Endothelial cell of umbilical vein (primary cell): ENCODE data around the gene MYDGF. TPM values are rescaled to one million over a fixed set of nuclear protein-coding genes. Genes with fewer than 3 reads are reported as not detected.

ENCODE experiments used
- BruUV-seq: library from RNA; stranded (reverse); fragments of 400-500 nt; replicated peaks from 2 replicates; lab custom pipeline; 2021; lab: Mats Ljungman, UMichigan
- CTCF ChIA-PET: fragments of 300-600, 350-600 bp; sonication (Branson Sonifier 250); formaldehyde crosslinking; loops from one replicate; lab custom pipeline; 2021; ENCODE audit warnings: antibody characterized with exemption, inconsistent platforms; lab: Charles Lee
- POLR2A ChIA-PET: fragments of 300-600, 350-600 bp; sonication (Branson Sonifier 250); formaldehyde crosslinking; loops from one replicate; lab custom pipeline; 2021; ENCODE audit warnings: antibody characterized with exemption, inconsistent platforms; lab: Charles Lee
- DNase-seq: peaks from one replicate; pipeline ENCODE4 v3.0.0-alpha.2; 2011; ENCODE audit warnings: low read depth, low spot score
- FAIRE-seq: peaks from 2 replicates; lab custom pipeline; 2011; peaks lifted over from hg19 to GRCh38; lab: Jason Lieb, UNC
- H2AFZ ChIP-seq: 2 replicates; pipeline ENCODE4 v1.6.0; 2012; ENCODE audit warnings: low read depth, low read length, control low read depth, inconsistent platforms
- H3K27ac ChIP-seq: 2 replicates; pipeline ENCODE4 v1.5.1; 2011; ENCODE audit warnings: low read depth, mild to moderate bottlenecking, control low read depth, low read length, moderate library complexity; ENCODE audit not compliant: insufficient read depth
- H3K27me3 ChIP-seq, 2 experiments: 2 replicates each; pipeline versions ENCODE4 v1.6.0 to v1.6.1; 2011; ENCODE audit warnings: low read length in 2 of 2, mixed read lengths in 1 of 2; ENCODE audit not compliant: control insufficient read depth in 2 of 2, insufficient read depth in 2 of 2
- H3K36me3 ChIP-seq, 2 experiments: 2 replicates in 1 of 2; 3 replicates in 1 of 2; pipeline ENCODE4 v1.5.1; 2011; ENCODE audit warnings: low read length in 2 of 2, mild to moderate bottlenecking in 1 of 2, moderate library complexity in 1 of 2; ENCODE audit not compliant: control insufficient read depth in 2 of 2, insufficient read depth in 2 of 2; ENCODE audit errors: extremely low read depth in 1 of 2
- H3K4me1 ChIP-seq: 3 replicates; pipeline ENCODE4 v1.5.1; 2011; ENCODE audit warnings: mild to moderate bottlenecking, low read length; ENCODE audit not compliant: control insufficient read depth, insufficient read depth; ENCODE audit errors: extremely low read depth
- H3K4me2 ChIP-seq: 2 replicates; pipeline ENCODE4 v1.6.1; 2011; ENCODE audit warnings: low read length, control low read depth, mixed read lengths; ENCODE audit not compliant: insufficient read depth
- H3K4me3 ChIP-seq, 3 experiments: fragments of 200-600 bp in 1 of 3; sonication (generic), shearing (Covaris generic) in 1 of 3; replicated peaks in 1 of 3; 2 replicates each; pipeline ENCODE4 v1.5.1; 2011 to 2016; ENCODE audit warnings: control low read depth in 3 of 3, low read length in 3 of 3, mild to moderate bottlenecking in 2 of 3, inconsistent platforms in 1 of 3, low read depth in 1 of 3, moderate library complexity in 1 of 3; ENCODE audit not compliant: insufficient read depth in 1 of 3
- H3K79me2 ChIP-seq: 2 replicates; pipeline ENCODE4 v1.6.0; 2012; ENCODE audit warnings: low read length, inconsistent platforms; ENCODE audit not compliant: control insufficient read depth, insufficient read depth
- H3K9ac ChIP-seq: replicated peaks from 2 replicates; pipeline ENCODE3; 2011; ENCODE audit warnings: low read length, control low read depth; ENCODE audit not compliant: insufficient read depth; ENCODE audit errors: extremely low read depth
- H3K9me1 ChIP-seq: replicated peaks from 3 replicates; pipeline ENCODE4 v1.6.0; 2011; ENCODE audit warnings: mild to moderate bottlenecking, low read length; ENCODE audit not compliant: control insufficient read depth, insufficient read depth; ENCODE audit errors: extremely low read depth
- H3K9me3 ChIP-seq: replicated peaks from 2 replicates; pipeline ENCODE4 v1.5.1; 2012; ENCODE audit warnings: low read length, inconsistent platforms; ENCODE audit not compliant: control insufficient read depth, insufficient read depth
- H4K20me1 ChIP-seq: replicated peaks from 2 replicates; pipeline ENCODE3; 2011; ENCODE audit warnings: mild to moderate bottlenecking, low read length; ENCODE audit not compliant: control insufficient read depth, insufficient read depth; ENCODE audit errors: extremely low read depth
- EZH2 ChIP-seq: IDR thresholded peaks from 2 replicates; pipeline ENCODE4 v1.6.1; 2012; ENCODE audit warnings: borderline replicate concordance, low read depth, mild to moderate bottlenecking, moderate library complexity, low read length, inconsistent platforms; ENCODE audit not compliant: severe bottlenecking
- FOS ChIP-seq: IDR thresholded peaks from 2 replicates; pipeline ENCODE4 v1.6.1; 2011; ENCODE audit warnings: mild to moderate bottlenecking, low read length, moderate library complexity, borderline replicate concordance; ENCODE audit not compliant: insufficient read depth
- GATA2 ChIP-seq: IDR thresholded peaks from 2 replicates; pipeline ENCODE4 v1.7.0; 2011; ENCODE audit warnings: low read depth, mild to moderate bottlenecking, moderate library complexity, mixed read lengths, low read length; ENCODE audit not compliant: insufficient read length, insufficient read depth
- JUN ChIP-seq: IDR thresholded peaks from 2 replicates; pipeline ENCODE4 v1.6.1; 2011; ENCODE audit warnings: borderline replicate concordance, low read depth; ENCODE audit not compliant: insufficient read length, insufficient read depth
- MYC ChIP-seq: IDR thresholded peaks from one replicate; pipeline ENCODE4 v1.6.1; 2011; ENCODE audit warnings: mild to moderate bottlenecking, low read depth, low read length
- POLR2A ChIP-seq: IDR thresholded peaks from 2 replicates; pipeline ENCODE4 v1.6.1; 2012; ENCODE audit warnings: low read depth, mild to moderate bottlenecking, control low read depth, low read length
- POLR2AphosphoS5 ChIP-seq: IDR thresholded peaks from 2 replicates; pipeline ENCODE4 v1.6.1; 2012; ENCODE audit warnings: low read depth, mild to moderate bottlenecking, control low read depth, low read length, moderate library complexity; ENCODE audit not compliant: insufficient read depth
- dilution Hi-C: fragments of 300-500 bp; cut with MboI; formaldehyde crosslinking; loops from one replicate; pipeline ENCODE4 v1.15.0; 2019; ENCODE audit warnings: low sequenced_read_pairs; ENCODE audit not compliant: extremely low pct_ligation_motif_present
- intact Hi-C: fragments of 100-400 bp; cut with micrococcal nuclease; formaldehyde crosslinking; loops from one replicate; pipeline ENCODE4 v1.10.0; 2022
- polyA plus RNA-seq, 4 experiments: library from polyadenylated mRNA; depleted of rRNA in 3 of 4; stranded (reverse) in 3 of 4; unstranded in 1 of 4; fragments of >200 nt; gene quantifications; 2 replicates each; pipeline versions ENCODE4 v1.2.1 to v1.2.3, GENCODE V29; 2011 to 2012; ENCODE audit warnings: missing spikeins in 1 of 4
- total RNA-seq: library from RNA; stranded (reverse); gene quantifications from 2 replicates; pipeline ENCODE4 v1.2.3, GENCODE V29; 2021
- TF ChIP-seq, protein P1 (sequence below), 2 donors: IDR thresholded peaks; 1 replicate in 1 of 2; 2 replicates in 1 of 2; pipeline ENCODE4 v1.5.1; 2011; ENCODE audit warnings: low read length in 2 of 2, mild to moderate bottlenecking in 2 of 2, moderate library complexity in 2 of 2, control low read depth in 1 of 2, inconsistent platforms in 1 of 2, low read depth in 1 of 2; ENCODE audit not compliant: insufficient read depth in 1 of 2; ENCODE audit errors: extremely low read depth in 1 of 2
- TF ChIP-seq, protein P2 (sequence below): IDR thresholded peaks from 2 replicates; pipeline ENCODE4 v1.6.1; 2011; ENCODE audit not compliant: insufficient read depth, insufficient read length

Gene MYDGF
- total and polyA plus RNA-seq, 2 donors (not counting 3 experiments of a cell fraction or from before 2014, with no cell fraction given) = 191 to 337 TPM

GRCh38 chr19:4638828-4639530 is 31.2 kb downstream of the MYDGF start, which contains the start of gene TNFAIP8L1:
TNFAIP8L1 (plus strand) TSS chr19:4639516; CDS start chr19:4651870, 12,354 bp downstream.
- FAIRE-seq = peak; percentile 96
- Histone ChIP-seq H3K9me1 (no peaks in the 10 kb centered on the region), H3K9me3 (no peaks in the 10 kb centered on the region), H3K27ac (peak within 1 kb of the TSS; percentile 48), H3K36me3 (peaks cover 0 to 6% of the 10 kb centered on the region in 2 experiments), H3K4me3 (peak within 1 kb of the TSS; percentile 68 to 79 (median 69)), H2AFZ (peak within 1 kb of the TSS; percentile 73), H4K20me1 (no peaks in the 10 kb centered on the region), H3K4me1 (peaks cover 41% of the 10 kb centered on the region), H3K79me2 (peaks cover 37% of the 10 kb centered on the region), H3K4me2 (peak within 1 kb of the TSS; percentile 76), H3K9ac (peak within 1 kb of the TSS; percentile 49), H3K27me3 (no peaks in the 10 kb centered on the region)
- no peak for TF ChIP-seq FOS
- no peak for TF ChIP-seq POLR2A
- peak; percentile 62 for TF ChIP-seq POLR2AphosphoS5
- TF ChIP-seq, protein P1, sequence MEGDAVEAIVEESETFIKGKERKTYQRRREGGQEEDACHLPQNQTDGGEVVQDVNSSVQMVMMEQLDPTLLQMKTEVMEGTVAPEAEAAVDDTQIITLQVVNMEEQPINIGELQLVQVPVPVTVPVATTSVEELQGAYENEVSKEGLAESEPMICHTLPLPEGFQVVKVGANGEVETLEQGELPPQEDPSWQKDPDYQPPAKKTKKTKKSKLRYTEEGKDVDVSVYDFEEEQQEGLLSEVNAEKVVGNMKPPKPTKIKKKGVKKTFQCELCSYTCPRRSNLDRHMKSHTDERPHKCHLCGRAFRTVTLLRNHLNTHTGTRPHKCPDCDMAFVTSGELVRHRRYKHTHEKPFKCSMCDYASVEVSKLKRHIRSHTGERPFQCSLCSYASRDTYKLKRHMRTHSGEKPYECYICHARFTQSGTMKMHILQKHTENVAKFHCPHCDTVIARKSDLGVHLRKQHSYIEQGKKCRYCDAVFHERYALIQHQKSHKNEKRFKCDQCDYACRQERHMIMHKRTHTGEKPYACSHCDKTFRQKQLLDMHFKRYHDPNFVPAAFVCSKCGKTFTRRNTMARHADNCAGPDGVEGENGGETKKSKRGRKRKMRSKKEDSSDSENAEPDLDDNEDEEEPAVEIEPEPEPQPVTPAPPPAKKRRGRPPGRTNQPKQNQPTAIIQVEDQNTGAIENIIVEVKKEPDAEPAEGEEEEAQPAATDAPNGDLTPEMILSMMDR (IDR thresholded peaks at IDR 0.05; ENCODE audit: extremely low read depth in 1 of 2, insufficient read depth in 1 of 2, low read depth in 1 of 2, low read length in 2 of 2) = no peak
- TF ChIP-seq, protein P2, sequence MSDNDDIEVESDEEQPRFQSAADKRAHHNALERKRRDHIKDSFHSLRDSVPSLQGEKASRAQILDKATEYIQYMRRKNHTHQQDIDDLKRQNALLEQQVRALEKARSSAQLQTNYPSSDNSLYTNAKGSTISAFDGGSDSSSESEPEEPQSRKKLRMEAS = peak; percentile 90
- TF ChIP-seq MYC = no peak
- TF ChIP-seq EZH2 = no peak
- TF ChIP-seq GATA2 = peak; percentile 54
- TF ChIP-seq JUN = no peak
- no TSS peak for BruUV-seq
- peak; percentile 94 for DNase-seq
- ChIA-PET POLR2A (no interaction called here), CTCF (interaction anchor here (1.0 to 3.7 kb wide), 5 partner anchors 50 to 115 kb away, joined by 3 to 66 read pairs (median 5); no protein-coding TSS in a partner anchor)
- dilution Hi-C loops = no loop called here
- intact Hi-C loops = loop anchor here (1.0 to 5.0 kb wide), 4 partner anchors 80 to 237 kb away; partner anchors contain the start of genes CHAF1A, DPP9, HDGFL2 and SEMA6B
